Measurements from ENCODE around the gene RYR2. TPM values are rescaled to one million over a fixed set of nuclear protein-coding genes. Genes with fewer than 3 reads are reported as not detected.

RYR2 gene
- total RNA-seq, 2 experiments from 2014 or later: not detected

GRCh38 chr1:237748171-237748960 lies 706.4 kb downstream of the RYR2 start:
- no peak overlapping the region for H3K27ac ChIP-seq (ENCODE audit: low read depth, low read length, poor library complexity, severe bottlenecking)
- no peaks in the 10 kb centered on the region for H3K36me3 ChIP-seq (ENCODE audit: insufficient read depth, low read length)
- POLR2A ChIA-PET: interaction anchor here (0.7 to 0.8 kb wide), 2 partner anchors 9 to 61 kb away, joined by 4 to 5 read pairs; no protein-coding TSS in a partner anchor

GRCh38 chr1:237749122-237749521 lies 707.1 kb downstream of the RYR2 start:
- H2AFZ ChIP-seq (ENCODE audit: low read length): no peak overlapping the region
- POLR2A ChIA-PET: no interaction called here
- no peak overlapping the region for H3K27ac ChIP-seq (ENCODE audit: low read depth, low read length, poor library complexity, severe bottlenecking)
- intact Hi-C loops (cut with micrococcal nuclease; ENCODE audit: unreplicated experiment): no loop called here
- TF ChIP-seq EZH2phosphoT487 (IDR thresholded peaks at IDR 0.05; ENCODE audit: borderline replicate concordance, low read depth, low read length) (no peak), CTCF (conservative IDR thresholded peaks at IDR 0.05; ENCODE audit: low read length) (no peak)
- H3K79me2 ChIP-seq (ENCODE audit: insufficient read depth, low read depth, low read length): no peaks in the 10 kb centered on the region
- no peak for DNase-seq (ENCODE audit: low spot score)
- no peaks in the 10 kb centered on the region for H3K36me3 ChIP-seq (ENCODE audit: insufficient read depth, low read length)
- no peak overlapping the region for H3K4me2 ChIP-seq (ENCODE audit: low read length)
- H3K9me2 ChIP-seq (ENCODE audit: insufficient read depth, low read length): no peaks in the 10 kb centered on the region
- no peaks in the 10 kb centered on the region for H3K9me3 ChIP-seq (ENCODE audit: low read length)
- no TSS peak for BruUV-seq (replicated peaks)
- no peak overlapping the region for H3K4me3 ChIP-seq (ENCODE audit: low read depth, low read length, poor library complexity, severe bottlenecking)
- CTCF ChIA-PET (ENCODE audit: unreplicated experiment): no interaction called here
- H4K20me1 ChIP-seq (ENCODE audit: insufficient read depth, low read length): no peaks in the 10 kb centered on the region
- no peaks in the 10 kb centered on the region for H3K4me1 ChIP-seq (ENCODE audit: insufficient read depth, low read length, poor library complexity, severe bottlenecking)

More at GRCh38 chr1:237748171-237748960, 706.4 kb downstream of the RYR2 start:
- no peak for TF ChIP-seq EZH2phosphoT487 (IDR thresholded peaks at IDR 0.05; ENCODE audit: borderline replicate concordance, low read depth, low read length)
- no peak for TF ChIP-seq CTCF (conservative IDR thresholded peaks at IDR 0.05; ENCODE audit: low read length)
- no peaks in the 10 kb centered on the region for H3K9me2 ChIP-seq (ENCODE audit: insufficient read depth, low read length)
- no peaks in the 10 kb centered on the region for H3K79me2 ChIP-seq (ENCODE audit: insufficient read depth, low read depth, low read length)
- CTCF ChIA-PET (ENCODE audit: unreplicated experiment): no interaction called here
- intact Hi-C loops (cut with micrococcal nuclease; ENCODE audit: unreplicated experiment): no loop called here
- H2AFZ ChIP-seq (ENCODE audit: low read length): no peak overlapping the region
- no peaks in the 10 kb centered on the region for H4K20me1 ChIP-seq (ENCODE audit: insufficient read depth, low read length)
- H3K4me3 ChIP-seq (ENCODE audit: low read depth, low read length, poor library complexity, severe bottlenecking): no peak overlapping the region
- no peak overlapping the region for H3K4me2 ChIP-seq (ENCODE audit: low read length)
- no peaks in the 10 kb centered on the region for H3K9me3 ChIP-seq (ENCODE audit: low read length)
- BruUV-seq (replicated peaks): no TSS peak
- DNase-seq (ENCODE audit: low spot score): no peak
- H3K4me1 ChIP-seq (ENCODE audit: insufficient read depth, low read length, poor library complexity, severe bottlenecking): no peaks in the 10 kb centered on the region

GRCh38 chr1:237751090-237751489 lies 709.1 kb downstream of the RYR2 start:
- TF ChIP-seq EZH2phosphoT487 (IDR thresholded peaks at IDR 0.05; ENCODE audit: borderline replicate concordance, low read depth, low read length): no peak
- TF ChIP-seq CTCF (conservative IDR thresholded peaks at IDR 0.05; ENCODE audit: low read length): no peak
- Histone ChIP-seq H3K27ac (ENCODE audit: low read depth, low read length, poor library complexity, severe bottlenecking) (no peak overlapping the region), H3K9me2 (ENCODE audit: insufficient read depth, low read length) (no peaks in the 10 kb centered on the region), H3K4me3 (ENCODE audit: low read depth, low read length, poor library complexity, severe bottlenecking) (no peak overlapping the region), H3K79me2 (ENCODE audit: insufficient read depth, low read depth, low read length) (no peaks in the 10 kb centered on the region), H2AFZ (ENCODE audit: low read length) (no peak overlapping the region), H3K9me3 (ENCODE audit: low read length) (no peaks in the 10 kb centered on the region), H4K20me1 (ENCODE audit: insufficient read depth, low read length) (no peaks in the 10 kb centered on the region), H3K36me3 (ENCODE audit: insufficient read depth, low read length) (no peaks in the 10 kb centered on the region), H3K4me1 (ENCODE audit: insufficient read depth, low read length, poor library complexity, severe bottlenecking) (no peaks in the 10 kb centered on the region), H3K4me2 (ENCODE audit: low read length) (no peak overlapping the region)
- no TSS peak for BruUV-seq (replicated peaks)
- POLR2A ChIA-PET: interaction anchor here (0.6 to 1.1 kb wide), 2 partner anchors 19 to 110 kb away, joined by 3 to 4 read pairs; no protein-coding TSS in a partner anchor
- no peak for DNase-seq (ENCODE audit: low spot score)
- intact Hi-C loops (cut with micrococcal nuclease; ENCODE audit: unreplicated experiment): no loop called here
- CTCF ChIA-PET (ENCODE audit: unreplicated experiment): no interaction called here
